Measurements from ENCODE around the gene MAP3K5.
"Not testable (repeated sequence)": the region's sequence is repeated elsewhere in the genome, so short reads cannot be mapped to it uniquely, and the experiment has no call there.

MAP3K5 gene

DNA sequence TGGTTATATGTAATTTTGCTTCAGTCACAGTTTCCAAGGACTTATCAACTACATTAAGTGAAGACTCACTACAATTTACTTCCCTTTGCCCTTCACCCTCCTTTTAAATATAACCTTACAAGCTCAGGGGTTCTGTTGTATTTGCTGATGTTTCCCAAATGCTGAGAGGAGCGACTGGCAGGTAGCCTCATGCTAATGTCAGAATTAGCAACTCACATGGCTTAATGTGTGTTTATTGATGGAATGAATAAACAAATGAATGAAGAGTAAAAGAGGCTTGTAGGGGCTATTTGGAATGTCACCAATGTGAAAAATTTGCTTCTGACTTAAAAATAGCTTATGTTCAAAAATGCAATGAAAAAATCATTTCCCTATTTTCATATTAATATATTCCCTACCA, 200.7 kb downstream of the MAP3K5 start:
- DNase-seq (ENCODE audit: low read depth), result no peak
- H3K4me3 ChIP-seq (ENCODE audit: low read depth, low read length), result no peak overlapping the region
- TF ChIP-seq, protein P1, sequence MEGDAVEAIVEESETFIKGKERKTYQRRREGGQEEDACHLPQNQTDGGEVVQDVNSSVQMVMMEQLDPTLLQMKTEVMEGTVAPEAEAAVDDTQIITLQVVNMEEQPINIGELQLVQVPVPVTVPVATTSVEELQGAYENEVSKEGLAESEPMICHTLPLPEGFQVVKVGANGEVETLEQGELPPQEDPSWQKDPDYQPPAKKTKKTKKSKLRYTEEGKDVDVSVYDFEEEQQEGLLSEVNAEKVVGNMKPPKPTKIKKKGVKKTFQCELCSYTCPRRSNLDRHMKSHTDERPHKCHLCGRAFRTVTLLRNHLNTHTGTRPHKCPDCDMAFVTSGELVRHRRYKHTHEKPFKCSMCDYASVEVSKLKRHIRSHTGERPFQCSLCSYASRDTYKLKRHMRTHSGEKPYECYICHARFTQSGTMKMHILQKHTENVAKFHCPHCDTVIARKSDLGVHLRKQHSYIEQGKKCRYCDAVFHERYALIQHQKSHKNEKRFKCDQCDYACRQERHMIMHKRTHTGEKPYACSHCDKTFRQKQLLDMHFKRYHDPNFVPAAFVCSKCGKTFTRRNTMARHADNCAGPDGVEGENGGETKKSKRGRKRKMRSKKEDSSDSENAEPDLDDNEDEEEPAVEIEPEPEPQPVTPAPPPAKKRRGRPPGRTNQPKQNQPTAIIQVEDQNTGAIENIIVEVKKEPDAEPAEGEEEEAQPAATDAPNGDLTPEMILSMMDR (IDR thresholded peaks at IDR 0.05; ENCODE audit: low read depth, low read length, missing control alignments), result no peak
- in situ Hi-C loops (cut with HindIII; ENCODE audit: low sequenced_read_pairs), result no loop called here

DNA sequence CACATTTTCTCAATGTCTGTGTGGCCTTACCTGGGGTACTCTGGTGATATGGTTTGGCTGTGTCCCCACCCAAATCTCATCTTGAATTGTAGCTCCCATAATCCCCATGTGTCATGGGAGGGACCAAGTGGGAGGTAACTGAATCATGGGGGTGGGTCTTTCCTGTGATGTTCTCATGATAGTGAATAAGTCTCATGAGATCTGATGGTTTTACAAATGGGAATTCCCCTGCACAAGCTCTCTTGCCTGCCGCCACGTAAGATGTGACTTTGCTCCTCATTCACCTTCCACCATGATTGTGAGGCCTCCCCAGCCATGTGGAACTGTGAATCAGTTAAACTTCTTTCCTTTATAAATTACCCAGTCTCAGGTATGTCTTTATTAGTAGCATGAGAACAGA, 201.4 kb downstream of the MAP3K5 start:
- H3K4me3 ChIP-seq (ENCODE audit: low read depth, low read length); in situ Hi-C loops (cut with HindIII; ENCODE audit: low sequenced_read_pairs); DNase-seq (ENCODE audit: low read depth): not testable (repeated sequence)

DNA sequence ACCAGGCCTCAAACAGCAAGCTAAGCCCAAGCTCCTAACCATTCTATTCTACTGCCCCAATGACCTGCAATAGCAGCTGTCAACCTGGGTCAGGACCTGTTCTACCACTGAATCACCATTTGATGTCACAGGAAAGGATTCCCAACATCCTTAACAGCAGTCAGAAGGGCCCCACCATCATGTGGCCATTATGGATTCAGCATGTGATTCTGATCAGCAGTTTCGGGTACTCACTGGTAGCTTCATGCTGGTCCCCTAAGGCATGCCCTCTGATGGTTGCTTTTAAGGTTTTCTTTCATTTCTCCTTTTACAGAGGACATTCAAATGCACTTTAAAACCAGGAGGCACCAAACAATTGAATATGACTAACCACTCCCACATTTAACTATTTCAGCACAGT, 204.8 kb downstream of the MAP3K5 start:
- no peak overlapping the region for H3K4me3 ChIP-seq (ENCODE audit: low read depth, low read length)
- DNase-seq (ENCODE audit: low read depth), result no peak
- in situ Hi-C loops (cut with HindIII; ENCODE audit: low sequenced_read_pairs), result no loop called here
- TF ChIP-seq, protein P1 (IDR thresholded peaks at IDR 0.05; ENCODE audit: low read depth, low read length, missing control alignments), result no peak

DNA sequence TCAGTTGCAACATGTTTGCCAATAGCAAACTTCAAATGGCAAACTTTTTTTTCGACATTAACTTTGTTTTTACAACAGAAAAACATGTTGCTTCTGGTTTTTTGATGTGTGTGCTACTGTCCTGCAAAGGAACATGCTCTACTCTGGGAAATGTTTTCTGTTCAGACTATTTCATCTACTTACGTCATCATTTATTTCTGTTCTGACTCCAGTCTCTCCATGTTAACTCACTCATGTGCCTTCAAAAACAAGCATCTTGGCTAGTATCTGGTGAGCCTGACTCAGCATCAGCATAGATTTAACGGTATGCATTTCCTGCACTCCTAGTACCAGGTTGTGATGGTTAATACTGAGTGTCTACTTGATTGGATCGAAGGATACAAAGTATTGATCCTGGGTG, 206.0 kb downstream of the MAP3K5 start:
- H3K4me3 ChIP-seq (ENCODE audit: low read depth, low read length), result no peak overlapping the region
- TF ChIP-seq, protein P1 (IDR thresholded peaks at IDR 0.05; ENCODE audit: low read depth, low read length, missing control alignments), result no peak
- DNase-seq (ENCODE audit: low read depth), result peak; percentile 53
- in situ Hi-C loops (cut with HindIII; ENCODE audit: low sequenced_read_pairs), result no loop called here

DNA sequence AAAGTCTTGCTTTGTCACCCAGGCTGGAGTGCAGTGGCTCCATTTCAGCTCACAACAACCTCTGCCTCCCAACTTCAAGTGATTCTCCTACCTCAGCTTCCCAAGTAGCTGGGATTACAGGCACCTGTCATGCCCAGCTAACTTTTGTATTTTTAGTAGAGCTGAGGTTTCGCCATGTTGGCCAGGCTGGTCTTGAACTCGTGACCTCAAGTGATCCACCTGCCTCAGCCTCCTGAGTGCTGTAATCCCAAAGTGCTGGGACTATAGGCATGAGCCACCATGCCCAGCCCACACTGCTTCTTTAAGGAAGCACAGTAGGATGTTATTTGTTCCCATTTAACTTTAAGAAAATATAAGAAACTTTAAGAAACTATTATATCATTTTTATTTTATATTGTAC, 206.8 kb downstream of the MAP3K5 start:
- H3K4me3 ChIP-seq (ENCODE audit: low read depth, low read length); DNase-seq (ENCODE audit: low read depth); in situ Hi-C loops (cut with HindIII; ENCODE audit: low sequenced_read_pairs): not testable (repeated sequence)

DNA sequence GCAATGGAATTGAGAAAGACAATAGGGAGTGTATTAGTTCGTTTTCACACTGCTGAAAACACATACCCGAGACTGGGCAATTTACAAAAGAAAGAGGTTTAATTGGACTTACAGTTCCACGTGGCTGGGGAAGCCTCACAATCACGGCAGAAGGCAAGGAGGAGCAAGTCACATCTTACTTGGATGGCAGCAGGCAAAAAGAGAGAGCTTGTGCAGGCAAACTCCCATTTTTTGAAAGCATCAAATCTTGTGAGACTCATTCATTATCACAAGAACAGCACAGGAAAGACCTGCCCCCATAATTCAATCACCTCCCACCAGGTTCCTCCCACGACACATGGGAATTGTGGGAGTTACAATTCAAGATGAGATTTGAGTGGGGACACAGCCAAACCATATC, 208.0 kb downstream of the MAP3K5 start:
- H3K4me3 ChIP-seq (ENCODE audit: low read depth, low read length); DNase-seq (ENCODE audit: low read depth): not testable (repeated sequence)
- in situ Hi-C loops (cut with HindIII; ENCODE audit: low sequenced_read_pairs), result loop anchor here (5.0 kb wide), 1 partner anchor 53 kb away; no protein-coding TSS in a partner anchor

DNA sequence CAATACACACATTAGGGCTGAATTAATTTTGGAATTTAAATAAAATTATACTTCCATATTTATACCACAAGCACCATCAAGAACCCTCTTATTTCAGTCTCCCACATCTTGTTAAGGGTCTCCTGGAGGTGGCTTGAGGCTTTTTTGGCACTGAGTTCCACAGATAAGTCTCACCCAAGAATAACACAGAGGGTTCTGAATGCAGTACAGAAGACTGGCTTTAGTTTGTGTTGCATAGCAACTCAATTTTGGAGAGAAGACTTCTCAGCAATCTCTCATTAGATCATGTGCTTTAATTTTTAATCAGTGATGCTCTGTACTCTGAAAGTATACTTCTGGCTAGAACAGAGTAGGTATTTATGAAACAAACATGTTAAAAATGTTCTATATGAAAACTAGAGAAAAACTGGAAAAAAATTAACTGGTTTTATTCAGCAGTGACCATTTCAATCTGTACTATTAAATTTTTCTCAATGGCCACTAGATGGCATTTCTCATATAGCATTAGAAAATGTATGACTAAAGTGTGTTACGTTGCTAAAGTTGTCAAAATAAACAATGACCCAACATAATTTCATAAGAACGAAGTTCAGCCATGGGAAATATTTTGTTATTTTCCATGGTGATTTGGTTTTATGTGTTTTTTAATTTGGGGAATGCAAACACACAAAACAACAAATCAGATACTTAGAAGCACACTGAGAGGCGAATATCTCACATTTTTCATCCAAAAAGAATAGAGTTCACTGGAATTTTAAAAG, 209.4 kb downstream of the MAP3K5 start:
- no peak overlapping the region for H3K4me3 ChIP-seq (ENCODE audit: low read depth, low read length)
- TF ChIP-seq, protein P1 (IDR thresholded peaks at IDR 0.05; ENCODE audit: low read depth, low read length, missing control alignments), result peak; percentile 3
- in situ Hi-C loops (cut with HindIII; ENCODE audit: low sequenced_read_pairs), result loop anchor here (5.0 kb wide), 1 partner anchor 54 kb away; no protein-coding TSS in a partner anchor
- DNase-seq (ENCODE audit: low read depth), result peak; percentile 68

DNA sequence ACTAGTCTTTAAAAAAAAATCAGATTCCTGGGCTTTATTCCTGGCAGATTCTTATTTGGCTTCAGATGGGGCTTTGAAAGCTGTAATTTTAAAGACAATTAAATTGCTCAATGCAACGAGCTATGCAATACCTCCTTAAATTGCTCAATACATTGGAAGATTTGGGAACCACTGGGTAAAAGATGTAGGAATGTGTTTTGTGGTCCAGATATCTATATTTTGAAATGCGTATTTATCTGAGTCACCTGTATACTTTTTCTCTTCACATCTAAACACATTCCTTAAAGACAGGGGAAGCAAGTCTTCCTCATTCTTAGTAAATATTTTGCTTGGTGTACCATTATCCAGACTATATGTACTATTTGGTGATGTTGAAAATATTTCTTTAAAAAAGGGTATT, 212.5 kb downstream of the MAP3K5 start:
- in situ Hi-C loops (cut with HindIII; ENCODE audit: low sequenced_read_pairs), result loop anchor here (5.0 kb wide), 1 partner anchor 58 kb away; no protein-coding TSS in a partner anchor
- TF ChIP-seq, protein P1 (IDR thresholded peaks at IDR 0.05; ENCODE audit: low read depth, low read length, missing control alignments), result no peak
- DNase-seq (ENCODE audit: low read depth), result no peak
- no peak overlapping the region for H3K4me3 ChIP-seq (ENCODE audit: low read depth, low read length)
